Stimulated activated CD4-positive, alpha-beta T cell treated with anti-CD3 and anti-CD28 coated beads, Interleukin-1b, Interleukin-23, amount 100 ng/mL, for 48 hours (primary cell): ENCODE data around the gene QKI.
"Not testable (repeated sequence)": the region's sequence is repeated elsewhere in the genome, so short reads cannot be mapped to it uniquely, and the experiment has no call there.

Source experiments
- DNase-seq: peaks from one replicate; pipeline ENCODE4 v3.0.0-alpha.2; 2020

QKI gene

DNA sequence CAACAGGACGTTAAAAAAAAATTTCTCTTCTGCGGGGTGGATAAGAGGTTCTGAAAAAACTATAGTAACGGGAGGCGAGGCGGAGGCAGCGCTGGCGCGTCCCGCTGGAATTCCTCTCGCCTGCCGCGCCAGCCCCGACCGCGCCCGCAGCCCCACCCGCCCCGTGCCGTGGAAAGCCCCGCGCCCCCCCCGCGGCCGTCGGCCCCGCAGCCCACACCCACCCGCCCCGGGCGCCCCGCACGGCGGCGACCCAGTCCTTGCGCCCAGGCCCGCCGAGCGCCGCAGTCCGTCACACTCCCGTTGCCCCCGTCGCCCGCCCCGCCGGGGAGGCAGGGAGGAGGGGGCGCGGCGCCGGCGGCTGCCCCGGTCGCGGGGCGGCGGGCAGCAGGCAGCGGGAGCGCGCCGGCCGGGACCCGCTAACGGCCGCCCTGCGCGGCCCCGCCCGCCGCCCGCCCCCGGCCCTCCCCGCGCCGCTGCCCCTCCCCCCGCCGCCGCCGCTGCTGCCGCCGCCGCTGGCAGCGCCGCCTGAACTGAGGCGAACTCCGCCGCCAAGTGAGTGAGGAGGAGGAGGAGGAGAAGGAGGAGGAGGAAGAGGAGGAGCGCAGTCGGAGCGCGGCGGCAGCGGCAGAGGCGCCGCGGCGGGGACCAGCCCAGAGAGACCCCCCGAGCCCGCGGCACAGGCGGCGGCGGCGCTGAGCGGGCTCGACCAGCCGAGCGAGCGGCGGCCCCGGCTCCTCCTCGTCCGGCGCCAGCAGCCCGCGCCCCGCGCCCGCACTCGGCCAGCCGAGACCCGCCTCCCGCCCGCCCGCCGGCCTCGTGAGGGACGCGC, at the start of gene QKI:
Gene QKI, plus strand, starts transcription at position 602 of the 829 bp plus-strand sequence. CDS start 476 bp downstream, outside the sequence.
- peak; percentile 82 for DNase-seq

DNA sequence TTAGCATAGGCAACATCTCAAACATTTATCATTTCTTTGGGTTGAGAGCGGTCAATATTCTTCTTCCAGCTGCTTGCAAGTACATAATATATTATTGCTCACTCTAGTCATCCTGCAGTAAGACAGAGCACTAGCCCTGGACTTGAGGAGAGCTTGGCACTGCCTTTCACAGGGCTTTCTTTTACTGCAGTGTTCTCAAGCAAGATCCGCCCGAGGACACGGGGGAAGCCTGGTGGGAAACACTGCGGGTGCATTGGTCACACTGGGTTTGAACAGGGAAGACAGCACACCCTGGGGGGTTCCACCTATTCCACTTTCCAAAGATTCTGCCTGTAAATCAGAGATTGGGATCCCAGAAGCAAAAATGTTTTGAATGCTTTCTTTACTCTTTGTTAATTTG, 48.2 kb upstream of the QKI start:
- no peak for DNase-seq

DNA sequence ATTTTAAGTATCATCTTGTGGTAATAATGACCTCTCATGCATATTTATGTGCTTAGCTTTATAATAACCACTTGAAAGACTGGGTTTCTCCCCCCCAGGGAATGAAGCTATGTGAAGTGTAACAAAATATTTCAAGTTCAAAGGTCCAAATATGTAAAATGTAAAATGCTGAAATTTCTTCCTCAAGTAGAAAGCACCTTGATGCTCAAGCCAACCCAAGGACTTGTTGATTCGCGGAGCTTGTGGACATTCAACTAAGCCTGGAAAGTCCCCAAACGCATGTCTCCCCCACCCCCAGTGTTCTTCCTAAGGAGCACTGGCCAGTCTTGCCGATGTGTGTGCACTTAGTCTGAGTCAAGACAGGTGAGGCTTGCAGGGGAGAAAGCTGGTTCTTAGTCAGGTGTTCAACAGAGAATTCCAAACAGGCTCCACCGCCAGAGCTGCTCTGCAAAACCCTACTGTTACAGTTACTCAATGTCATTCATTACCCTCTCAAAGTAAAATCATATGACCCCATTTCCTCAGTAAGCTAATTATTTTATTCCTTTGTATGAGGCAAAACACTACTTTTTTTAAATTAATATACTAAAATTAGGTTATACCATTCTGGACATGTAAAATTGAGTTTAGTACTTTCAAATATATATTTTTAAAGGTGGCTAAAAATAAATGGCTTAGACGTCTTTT, 46.9 kb upstream of the QKI start:
- DNase-seq, result no peak

DNA sequence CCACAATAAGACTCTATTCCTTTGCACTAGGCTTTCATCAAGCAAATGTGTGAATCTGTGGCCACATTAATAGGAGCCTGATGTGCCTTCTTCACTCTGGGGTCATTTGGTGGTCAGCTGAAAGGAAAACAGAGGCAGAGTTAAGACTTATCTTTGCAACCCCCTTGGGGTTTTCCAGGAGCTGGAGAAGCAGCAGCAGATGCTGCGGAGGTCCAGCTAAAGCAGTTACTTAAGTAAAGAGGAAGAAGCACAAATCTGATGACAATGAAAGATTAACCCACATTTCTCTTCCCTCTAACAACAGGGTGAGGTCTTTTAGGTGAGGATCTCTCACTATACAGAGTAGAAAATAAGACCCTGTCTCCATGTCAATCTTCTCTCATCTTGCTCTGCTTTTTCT, 45.4 kb upstream of the QKI start:
- no peak for DNase-seq

DNA sequence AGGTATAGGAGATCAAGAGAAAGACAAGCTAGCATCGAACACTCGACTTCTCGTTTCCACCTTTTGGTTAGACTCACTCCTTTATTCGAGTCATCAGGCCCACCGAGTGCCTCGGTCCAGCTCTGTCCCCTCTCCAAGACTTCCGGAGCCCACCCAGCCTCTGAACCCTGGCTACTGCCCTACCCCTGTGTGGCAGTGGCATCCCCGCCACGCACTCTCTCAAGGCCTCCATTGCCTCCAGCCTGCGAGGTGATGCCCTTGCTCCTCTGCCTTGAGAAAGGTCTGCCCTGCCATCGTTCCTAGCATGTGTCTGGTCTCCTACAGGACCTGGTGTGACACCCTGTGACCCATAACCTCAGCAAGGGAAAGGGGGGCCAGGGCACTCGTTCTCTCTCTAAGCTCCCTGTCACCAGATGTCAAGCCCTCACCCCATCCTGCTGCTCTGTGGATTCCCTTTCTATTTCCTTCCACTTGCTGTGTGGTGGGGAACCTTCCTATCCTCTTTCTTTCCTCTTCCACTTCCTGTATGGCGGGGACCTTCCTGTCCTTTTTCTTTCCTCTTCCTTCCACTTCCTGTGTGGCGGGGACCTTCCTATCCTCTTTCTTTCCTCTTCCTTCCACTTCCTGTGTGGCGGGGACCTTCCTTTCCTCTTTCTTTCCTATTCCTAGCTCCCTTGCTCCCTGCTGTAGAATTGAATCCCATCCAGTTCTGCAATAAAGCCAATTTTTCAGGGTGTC, 44.7 kb upstream of the QKI start:
- no peak for DNase-seq

DNA sequence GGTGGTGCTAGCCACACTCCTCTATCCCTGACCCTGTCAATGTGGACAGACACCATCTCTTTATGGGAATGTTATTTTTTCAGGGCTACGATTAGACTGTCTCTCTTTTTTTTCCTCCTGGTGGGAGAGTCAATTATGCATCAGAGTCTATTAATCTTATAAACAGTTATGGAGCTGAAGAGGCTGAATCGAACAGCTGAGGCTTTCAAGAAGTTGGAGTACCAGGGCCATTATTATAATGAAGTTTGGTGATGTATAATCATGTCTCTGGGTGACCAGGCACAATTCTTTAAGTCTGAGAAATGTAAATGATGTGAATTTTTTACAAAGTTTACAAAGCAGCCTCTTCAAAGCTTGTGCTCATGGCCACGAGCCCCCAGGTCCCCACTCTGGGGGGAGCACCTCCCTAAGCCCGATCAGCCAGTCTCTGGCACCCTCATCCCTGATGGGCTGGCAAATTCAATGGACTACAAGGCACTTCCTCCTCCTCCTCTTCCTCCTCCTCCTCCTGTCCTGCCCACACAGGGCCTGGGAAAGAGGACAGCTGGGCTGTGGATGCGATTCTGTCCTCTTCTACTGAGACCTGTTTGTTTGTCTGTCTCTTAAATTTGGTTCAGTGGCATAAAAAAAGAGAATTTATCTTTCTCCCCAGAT, 43.9 kb upstream of the QKI start:
- DNase-seq, result no peak

DNA sequence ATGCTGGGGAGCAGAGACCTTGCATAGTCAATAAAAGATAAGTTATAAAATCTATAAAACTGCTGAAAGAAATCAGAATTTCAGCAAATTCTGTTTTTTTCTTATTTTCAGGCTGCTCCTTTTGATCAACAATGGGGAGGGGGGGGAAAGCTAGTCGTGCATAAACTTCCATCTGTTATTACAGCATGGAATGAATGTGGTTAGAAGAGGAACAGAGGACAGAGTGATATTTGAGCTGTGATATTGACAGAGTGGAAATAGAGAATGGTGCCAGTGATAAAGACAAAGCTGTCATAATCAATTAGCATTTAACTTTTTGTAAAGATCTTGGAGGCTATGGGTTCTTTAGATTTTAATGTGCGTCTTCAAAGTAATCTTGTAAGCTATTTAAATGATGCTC, 43.4 kb upstream of the QKI start:
- no peak for DNase-seq

DNA sequence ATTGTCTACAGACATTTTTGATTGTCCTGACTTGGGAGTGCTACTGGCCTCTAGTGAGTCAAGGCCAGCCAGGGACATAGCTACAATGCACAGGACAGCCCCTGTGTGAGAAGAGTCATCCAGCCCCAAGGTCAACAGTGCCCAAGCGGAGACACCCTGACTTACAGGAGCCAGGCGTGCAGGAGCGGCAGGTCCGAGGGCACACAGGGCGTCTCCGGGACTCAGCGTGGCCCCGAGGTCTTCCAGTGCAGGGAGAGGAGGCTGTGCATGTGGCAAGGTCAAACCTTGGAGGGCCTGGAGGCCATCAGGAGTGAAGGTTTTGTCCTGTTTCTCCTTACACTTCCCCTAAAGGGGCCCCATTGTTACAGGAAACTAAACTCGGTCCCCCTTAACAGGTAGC, 41.3 kb upstream of the QKI start:
- no peak for DNase-seq

DNA sequence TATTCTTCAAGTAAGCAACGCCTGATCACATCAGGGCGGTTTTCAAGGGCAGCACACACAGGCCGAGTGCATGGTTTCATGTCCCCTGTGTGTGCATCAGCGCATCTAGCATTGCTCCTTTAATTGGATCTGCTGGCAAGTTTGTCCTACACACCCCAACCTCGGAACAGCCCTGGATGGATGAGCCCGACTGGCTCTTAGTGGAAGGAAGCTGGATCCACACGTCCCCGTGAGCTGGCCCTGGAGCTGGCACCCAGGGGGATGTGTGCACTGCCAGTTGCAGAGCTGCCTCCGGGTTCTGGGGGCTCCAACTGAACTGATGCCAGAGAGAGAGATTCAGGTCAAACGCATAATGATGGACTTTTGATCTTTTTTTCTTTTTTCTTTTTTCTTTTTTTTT, 39.2 kb upstream of the QKI start:
- DNase-seq, result no peak

DNA sequence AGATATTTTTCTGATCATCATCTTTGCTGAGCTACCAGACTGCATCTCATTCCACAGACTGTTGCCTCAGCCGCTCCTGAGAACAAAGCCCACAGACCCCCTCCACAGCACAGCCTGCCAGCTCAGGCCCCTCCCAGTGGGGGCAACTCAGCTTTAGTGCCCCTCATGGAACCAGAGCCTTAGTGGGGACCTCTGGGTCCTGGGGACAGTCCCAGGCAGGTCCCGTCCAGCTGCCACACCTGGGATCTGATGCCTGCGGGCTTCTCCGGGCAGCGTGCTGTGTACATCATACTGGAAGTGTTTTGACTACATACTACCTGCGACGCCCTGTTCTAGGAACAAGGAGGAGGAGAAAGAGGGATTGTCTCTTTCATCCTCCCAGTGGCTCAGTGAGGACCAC, 38.3 kb upstream of the QKI start:
- DNase-seq, result no peak

DNA sequence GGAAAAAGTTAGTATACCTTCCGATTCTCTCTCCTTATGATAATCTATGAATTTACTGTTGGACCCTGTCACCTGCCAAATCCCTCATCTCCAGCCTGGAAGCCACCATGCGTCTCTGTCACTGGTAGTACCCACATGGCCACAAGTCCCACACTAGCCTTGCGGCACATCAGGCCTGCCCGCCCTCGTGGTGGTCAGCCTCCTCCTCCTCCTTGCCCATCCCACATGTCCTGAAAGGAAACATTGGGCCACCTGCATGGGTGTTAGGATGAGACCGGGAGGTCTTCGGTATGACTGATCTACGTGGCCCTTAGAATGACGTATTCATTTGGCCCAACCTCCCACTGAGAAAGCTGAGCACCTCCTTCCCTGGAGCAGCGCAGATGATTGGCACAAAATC, 37.0 kb upstream of the QKI start:
- no peak for DNase-seq

DNA sequence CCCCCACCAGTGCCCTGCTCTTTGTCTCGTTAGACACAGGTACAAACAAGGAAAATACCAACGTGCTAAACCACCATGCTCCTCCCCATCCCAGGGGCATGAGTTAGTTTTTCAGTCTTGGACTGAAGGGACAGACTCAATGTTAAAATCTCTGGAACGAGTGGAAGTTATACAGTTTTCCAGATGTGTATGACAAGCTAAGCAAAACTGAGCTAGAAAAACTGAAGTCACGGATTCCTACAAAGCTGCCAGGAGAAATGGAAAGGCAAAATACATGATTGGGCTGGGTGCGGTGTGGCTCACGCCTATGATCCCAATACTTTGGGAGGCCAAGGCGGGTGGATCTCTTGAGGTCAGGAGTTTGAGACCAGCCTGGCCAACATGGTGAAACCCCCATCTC, 34.3 kb upstream of the QKI start:
- DNase-seq, result no peak

DNA sequence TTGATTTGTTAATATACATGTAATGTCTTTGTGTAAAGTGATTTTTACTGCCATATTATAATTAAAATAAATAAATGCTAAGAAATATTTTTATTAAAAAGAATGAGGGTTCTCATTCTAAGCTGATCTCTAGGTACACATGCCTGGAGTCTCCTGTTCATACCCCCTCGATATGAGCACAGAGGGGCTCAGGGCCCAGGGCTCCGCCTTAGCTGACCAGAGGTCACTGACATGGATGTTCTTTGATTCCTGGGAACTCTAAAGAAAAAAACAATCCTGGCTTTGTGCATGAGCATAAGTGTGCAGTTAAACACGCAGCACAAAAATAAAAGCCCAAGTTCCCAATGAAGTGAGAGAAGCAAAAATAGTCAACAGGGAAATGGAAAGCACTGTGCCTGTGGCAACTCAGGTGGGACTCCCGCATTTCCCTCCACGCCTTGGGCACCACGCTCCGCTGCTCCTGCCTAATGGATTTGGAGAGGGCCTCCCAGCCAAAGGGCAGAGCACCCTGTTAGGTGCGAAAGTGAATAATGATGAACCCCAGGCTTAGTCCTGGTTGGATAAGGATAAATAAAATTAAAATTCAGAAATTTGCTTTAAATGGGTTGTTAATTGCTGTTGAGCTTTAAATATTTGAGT, 33.3 kb upstream of the QKI start:
- DNase-seq, result no peak

DNA sequence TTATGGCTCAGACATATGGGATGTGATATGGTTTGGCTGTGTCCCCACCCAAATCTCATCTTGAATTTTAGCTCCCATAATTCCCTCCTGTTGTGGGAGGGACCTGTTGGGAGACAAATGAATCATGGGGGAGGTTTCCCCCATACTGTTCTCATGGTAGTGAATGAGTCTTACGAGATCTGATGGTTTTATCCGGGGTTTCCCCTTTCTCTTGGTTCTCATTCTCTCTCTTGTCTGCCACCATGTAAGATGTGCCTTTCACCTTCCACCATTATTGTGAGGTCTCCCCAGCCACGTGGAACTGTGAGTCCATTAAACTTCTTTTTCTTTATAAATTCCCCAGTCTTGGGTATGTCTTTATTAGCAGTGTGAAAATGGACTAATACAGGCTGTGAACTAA, 31.1 kb upstream of the QKI start:
- not testable (repeated sequence) for DNase-seq

DNA sequence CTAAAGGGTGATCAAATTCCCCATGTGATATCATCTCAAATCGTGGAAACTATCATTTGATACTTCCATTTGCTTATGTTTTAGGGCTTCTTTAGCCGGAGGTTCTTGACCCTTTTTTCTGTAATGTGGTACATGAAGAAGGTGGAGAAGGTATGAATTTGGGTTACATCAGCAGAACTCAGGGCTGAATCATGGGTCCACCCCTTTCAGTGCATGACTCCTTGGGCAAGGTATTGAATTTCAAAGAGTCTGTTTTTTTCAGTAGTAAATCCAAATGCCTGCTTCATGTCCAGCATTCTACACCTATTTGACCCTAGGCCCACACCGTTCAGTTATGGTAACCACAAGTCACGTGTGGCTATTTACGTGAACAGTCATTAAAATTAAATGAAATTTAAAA, 30.6 kb upstream of the QKI start:
- no peak for DNase-seq

DNA sequence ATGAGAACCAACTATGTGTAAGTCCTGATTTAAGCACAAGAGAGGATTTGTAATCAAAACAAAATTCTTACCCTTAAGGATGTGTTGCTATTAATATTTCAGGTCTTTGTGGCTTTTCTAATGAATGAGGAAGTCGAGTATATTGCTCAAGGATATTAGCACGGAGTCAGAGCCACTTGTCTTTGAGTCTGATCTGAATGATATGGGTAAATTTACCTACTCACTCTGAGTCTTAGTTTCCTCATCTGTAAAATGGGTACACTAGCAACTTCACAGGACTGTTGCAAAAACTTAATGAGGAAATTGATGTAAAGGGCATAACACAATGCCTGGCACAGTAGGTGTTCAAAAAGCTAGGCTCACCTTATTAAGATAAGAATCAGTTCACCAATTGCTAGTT, 30.0 kb upstream of the QKI start:
- DNase-seq, result no peak

DNA sequence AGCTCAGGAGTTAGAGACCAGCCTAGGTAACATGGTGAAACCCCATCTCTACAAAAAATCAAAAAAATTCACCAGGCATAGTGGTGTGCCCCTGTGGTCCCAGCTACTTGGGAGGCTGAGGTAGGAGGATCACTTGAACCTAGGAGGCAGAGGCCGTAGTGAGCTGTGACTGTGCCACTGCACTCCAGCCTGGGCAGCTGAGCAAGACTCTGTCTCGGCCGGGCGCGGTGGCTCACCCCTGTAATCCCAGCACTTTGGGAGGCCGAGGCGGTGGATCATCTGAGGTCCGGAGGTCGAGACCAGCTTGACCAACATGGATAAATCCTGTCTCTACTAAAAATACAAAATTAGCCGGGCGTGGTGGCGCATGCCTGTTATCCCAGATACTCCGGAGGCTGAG, 29.0 kb upstream of the QKI start:
- not testable (repeated sequence) for DNase-seq

DNA sequence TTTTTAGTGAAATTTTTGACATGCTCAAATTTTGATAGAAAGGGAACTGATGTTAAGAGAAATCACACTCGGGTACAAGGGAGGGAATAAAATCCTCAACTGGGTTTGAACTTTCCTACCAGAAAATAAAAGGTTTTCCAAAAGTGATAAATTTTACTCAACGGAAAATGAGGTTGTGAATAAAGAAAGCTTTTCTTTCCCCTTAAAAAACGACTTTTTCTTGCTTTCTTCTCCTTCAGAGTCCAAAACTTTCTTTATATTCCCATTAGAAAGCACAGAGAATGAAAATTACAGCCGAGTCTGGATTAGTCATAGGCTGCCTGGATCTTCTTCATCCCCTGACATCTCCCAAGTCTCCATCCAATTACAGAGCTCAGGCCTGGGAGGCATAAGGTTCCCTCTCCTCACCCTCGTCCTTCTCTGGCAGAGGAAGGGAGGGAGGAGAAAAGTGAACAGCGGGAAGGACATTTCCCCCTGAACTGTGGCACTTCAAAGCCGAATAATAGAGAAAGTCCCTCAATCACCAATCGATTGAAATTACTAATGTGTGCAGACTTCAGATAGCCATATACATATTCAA, 28.1 kb upstream of the QKI start:
- DNase-seq, result no peak

DNA sequence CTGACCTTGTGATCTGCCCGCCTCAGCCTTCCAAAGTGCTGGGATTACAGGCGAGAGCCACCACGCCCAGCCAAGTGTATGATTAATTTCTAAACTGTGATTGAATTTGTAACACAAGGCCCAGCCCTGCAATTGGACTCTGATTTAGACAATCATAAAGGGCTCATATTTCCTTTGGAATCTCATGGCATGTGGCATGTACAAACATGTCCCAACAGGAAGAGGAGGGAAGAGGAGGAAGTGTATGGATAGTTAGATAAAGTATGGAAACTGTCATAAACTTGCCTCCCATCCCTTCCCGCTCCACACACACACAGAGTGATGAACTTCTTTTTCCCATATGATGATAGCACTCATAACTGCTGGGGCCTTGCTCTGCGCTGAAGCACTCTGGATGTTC, 27.2 kb upstream of the QKI start:
- no peak for DNase-seq

DNA sequence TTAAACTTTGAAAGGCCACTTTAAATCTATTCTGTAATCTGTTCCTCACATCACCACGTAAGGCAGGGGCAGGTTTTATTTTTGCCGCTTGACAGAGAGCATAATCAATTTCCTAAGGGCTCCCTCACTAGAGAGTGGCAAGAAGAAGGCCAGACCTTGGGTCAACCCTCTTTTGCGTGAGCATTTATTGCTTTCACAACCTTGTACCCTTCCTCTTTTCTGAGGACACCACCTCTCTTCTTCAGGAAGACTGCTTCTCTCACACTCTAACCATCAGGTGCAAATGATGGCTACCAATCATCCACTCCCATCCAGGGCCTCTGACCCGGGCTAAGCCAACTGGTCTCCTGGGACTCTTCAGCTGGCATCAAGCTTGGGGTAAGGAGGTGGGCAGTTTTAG, 25.2 kb upstream of the QKI start:
- no peak for DNase-seq

DNA sequence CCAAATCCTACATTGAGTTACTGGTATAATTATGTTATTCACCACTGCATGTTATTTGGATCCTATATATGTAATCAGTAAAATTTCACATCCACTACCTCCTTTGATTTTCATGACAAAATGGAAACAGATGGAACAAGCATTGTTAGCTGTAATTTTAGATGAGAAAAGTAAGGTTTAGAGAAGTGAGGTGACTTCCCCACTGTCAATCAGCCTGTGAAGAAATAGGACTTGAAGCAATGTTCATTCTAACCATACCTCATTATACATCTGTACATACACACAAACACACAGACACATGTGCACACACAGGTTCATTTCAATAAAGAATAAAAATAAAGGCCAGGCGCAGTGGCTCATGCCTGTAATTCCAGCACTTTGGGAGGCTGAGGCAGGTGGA, 23.7 kb upstream of the QKI start:
- DNase-seq, result no peak

DNA sequence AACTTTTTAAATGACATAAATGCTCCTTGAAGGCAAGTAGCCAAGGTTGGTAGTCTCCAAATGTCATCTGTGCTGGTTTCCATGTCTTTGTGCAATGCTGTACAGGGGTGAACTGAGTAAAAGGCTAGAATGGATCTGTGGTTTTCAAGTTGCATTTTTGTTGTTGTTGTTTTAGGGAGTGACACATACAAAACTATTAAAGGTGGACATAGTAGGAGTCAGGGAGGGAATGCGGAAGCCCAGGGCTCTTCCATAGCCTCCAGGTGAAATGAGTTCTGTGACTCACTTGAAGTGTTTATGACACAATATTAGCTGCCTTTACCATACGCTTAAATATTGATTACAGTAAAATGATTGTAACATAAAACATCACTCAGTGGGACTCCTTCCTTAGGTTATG, 22.5 kb upstream of the QKI start:
- no peak for DNase-seq

DNA sequence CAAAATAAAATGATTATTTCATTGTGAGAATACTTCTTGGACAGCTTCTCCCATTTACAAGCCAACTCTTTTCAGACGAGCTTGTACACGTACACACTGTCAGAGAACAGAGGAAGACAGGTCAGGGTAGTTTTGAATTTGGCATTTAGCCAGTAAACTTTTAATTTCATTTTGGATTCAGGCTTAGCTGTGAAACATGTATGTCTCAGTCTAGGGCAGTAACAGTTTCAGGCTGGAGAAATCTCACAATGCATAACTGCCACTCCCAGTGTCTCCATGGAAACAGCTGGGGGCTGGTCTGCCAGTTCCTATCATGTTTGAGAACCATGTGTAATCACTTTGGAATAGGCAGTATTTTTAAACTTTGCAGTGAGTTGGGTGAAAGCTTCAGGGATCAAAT, 22.0 kb upstream of the QKI start:
- no peak for DNase-seq
